ENCODE results near the gene IRF8.

The IRF8 gene

GRCh38 chr16:85909932-85910853 is 11.2 kb downstream of the IRF8 start:
- no peak for TF ChIP-seq CTCF (IDR thresholded peaks at IDR 0.05; ENCODE audit: borderline replicate concordance, insufficient read depth, low read depth, low read length)
- no peak overlapping the region for H3K4me3 ChIP-seq (ENCODE audit: low read depth, low read length)

- TF ChIP-seq CTCF (IDR thresholded peaks at IDR 0.05; ENCODE audit: borderline replicate concordance, insufficient read depth, low read depth, low read length) = no peak
- no peak overlapping the region for H3K4me3 ChIP-seq (ENCODE audit: low read depth, low read length)
These were observed 11.9 kb downstream of the IRF8 start for GRCh38 chr16:85910854-85911247.

- H3K4me3 ChIP-seq (ENCODE audit: low read depth, low read length) = no peak overlapping the region
- no peak for TF ChIP-seq CTCF (IDR thresholded peaks at IDR 0.05; ENCODE audit: borderline replicate concordance, insufficient read depth, low read depth, low read length)
These were observed 12.4 kb downstream of the IRF8 start for GRCh38 chr16:85911251-85911930.

- no peak overlapping the region for H3K4me3 ChIP-seq (ENCODE audit: low read depth, low read length)
- no peak for TF ChIP-seq CTCF (IDR thresholded peaks at IDR 0.05; ENCODE audit: borderline replicate concordance, insufficient read depth, low read depth, low read length)
These were observed 13.4 kb downstream of the IRF8 start for GRCh38 chr16:85912211-85912974.

GRCh38 chr16:85913141-85913601 is 14.2 kb downstream of the IRF8 start:
- H3K4me3 ChIP-seq (ENCODE audit: low read depth, low read length) = no peak overlapping the region

More at GRCh38 chr16:85913141-85913601, 14.2 kb downstream of the IRF8 start:
- TF ChIP-seq CTCF (IDR thresholded peaks at IDR 0.05; ENCODE audit: borderline replicate concordance, insufficient read depth, low read depth, low read length) = no peak

Data from GM12875 (cell line).